PFSK-1 (cell line): ENCODE data around the gene BCL2.

Source experiments
- POLR2AphosphoS5 ChIP-seq: IDR thresholded peaks from 2 replicates; pipeline ENCODE4 v1.6.1; 2012; ENCODE audit warnings: low read depth, mild to moderate bottlenecking, control low read depth, low read length, moderate library complexity
- TAF1 ChIP-seq: IDR thresholded peaks from 2 replicates; pipeline ENCODE4 v1.6.1; 2012; ENCODE audit warnings: low read length, control low read depth, borderline replicate concordance; ENCODE audit not compliant: insufficient read depth
- TF ChIP-seq, protein P1 (sequence below), 2 experiments: IDR thresholded peaks; 2 replicates each; pipeline versions ENCODE4 v1.6.1 to v1.8.0; 2011 to 2012; ENCODE audit warnings: low read depth in 2 of 2, low read length in 2 of 2, control low read depth in 1 of 2, inconsistent platforms in 1 of 2, mild to moderate bottlenecking in 1 of 2, moderate library complexity in 1 of 2; ENCODE audit not compliant: insufficient read depth in 1 of 2

DNA sequence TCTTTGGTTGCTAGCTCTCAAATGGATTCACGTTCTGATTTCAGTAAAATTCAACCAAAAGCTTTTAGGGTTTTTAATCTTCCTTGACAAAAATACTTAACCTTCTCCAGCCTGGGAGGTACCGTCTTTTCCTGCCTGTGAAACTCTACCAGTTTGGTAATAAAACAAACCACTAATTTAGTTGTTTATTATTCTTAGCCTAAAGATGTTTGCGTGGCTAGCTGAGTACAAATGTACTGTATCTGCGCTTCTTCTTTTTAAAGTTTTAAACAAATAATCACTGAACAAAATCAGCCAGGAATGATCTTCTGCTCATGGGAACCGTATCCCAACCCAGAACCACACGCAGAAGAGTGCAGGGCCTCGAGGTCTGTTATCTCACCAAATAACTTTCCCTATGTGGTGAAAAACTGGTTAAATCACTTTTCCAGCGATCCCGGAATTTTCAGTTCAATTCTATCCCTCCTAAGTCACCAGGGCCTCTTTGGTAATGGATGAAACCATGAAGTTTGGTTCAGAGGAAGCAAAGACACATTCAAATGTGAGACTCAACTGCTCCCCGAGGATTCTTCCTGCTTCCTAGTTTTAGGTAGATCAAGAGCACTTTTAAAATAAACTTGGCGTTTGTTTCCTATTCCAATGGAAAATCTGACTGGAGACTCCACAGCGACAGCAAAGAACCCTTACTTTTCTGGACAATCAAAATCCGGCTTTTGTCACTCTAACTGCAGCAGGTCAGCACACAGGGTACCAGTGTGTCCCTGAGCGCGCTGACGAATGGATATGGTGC is 36.1 kb downstream of the BCL2 start:
- TF ChIP-seq, protein P1, sequence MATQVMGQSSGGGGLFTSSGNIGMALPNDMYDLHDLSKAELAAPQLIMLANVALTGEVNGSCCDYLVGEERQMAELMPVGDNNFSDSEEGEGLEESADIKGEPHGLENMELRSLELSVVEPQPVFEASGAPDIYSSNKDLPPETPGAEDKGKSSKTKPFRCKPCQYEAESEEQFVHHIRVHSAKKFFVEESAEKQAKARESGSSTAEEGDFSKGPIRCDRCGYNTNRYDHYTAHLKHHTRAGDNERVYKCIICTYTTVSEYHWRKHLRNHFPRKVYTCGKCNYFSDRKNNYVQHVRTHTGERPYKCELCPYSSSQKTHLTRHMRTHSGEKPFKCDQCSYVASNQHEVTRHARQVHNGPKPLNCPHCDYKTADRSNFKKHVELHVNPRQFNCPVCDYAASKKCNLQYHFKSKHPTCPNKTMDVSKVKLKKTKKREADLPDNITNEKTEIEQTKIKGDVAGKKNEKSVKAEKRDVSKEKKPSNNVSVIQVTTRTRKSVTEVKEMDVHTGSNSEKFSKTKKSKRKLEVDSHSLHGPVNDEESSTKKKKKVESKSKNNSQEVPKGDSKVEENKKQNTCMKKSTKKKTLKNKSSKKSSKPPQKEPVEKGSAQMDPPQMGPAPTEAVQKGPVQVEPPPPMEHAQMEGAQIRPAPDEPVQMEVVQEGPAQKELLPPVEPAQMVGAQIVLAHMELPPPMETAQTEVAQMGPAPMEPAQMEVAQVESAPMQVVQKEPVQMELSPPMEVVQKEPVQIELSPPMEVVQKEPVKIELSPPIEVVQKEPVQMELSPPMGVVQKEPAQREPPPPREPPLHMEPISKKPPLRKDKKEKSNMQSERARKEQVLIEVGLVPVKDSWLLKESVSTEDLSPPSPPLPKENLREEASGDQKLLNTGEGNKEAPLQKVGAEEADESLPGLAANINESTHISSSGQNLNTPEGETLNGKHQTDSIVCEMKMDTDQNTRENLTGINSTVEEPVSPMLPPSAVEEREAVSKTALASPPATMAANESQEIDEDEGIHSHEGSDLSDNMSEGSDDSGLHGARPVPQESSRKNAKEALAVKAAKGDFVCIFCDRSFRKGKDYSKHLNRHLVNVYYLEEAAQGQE (IDR thresholded peaks at IDR 0.05; ENCODE audit: insufficient read depth in 1 of 2, low read depth in 2 of 2, low read length in 2 of 2), result no peak
- TF ChIP-seq POLR2AphosphoS5 (no peak), TAF1 (no peak)
